ENCODE data around the gene SPIRE1. TPM values are rescaled to one million over a fixed set of nuclear protein-coding genes. Genes with fewer than 3 reads are reported as not detected.

SPIRE1 gene
- total RNA-seq, 2 experiments from 2014 or later, result 0.19 to 2.4 TPM

DNA sequence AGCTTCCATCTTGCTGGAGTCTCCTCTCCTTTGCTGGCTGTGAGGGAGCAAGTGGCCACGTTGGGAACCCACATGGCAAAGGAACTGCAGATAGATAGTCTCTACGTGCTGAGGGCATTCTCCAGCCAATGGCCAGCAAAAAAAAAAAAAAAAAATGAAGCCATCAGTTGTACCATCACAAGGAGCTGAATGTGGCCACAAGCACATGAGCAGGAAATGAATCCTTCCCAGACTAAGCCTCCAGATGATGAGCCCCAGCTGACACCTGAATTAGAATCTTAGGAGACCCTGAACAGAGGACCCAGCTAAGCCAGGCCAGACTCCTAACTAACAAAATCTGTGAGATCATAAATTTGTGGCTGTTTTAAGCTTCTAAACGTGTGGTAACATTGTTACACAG, 57.9 kb downstream of the SPIRE1 start:
- TF ChIP-seq, protein P1, sequence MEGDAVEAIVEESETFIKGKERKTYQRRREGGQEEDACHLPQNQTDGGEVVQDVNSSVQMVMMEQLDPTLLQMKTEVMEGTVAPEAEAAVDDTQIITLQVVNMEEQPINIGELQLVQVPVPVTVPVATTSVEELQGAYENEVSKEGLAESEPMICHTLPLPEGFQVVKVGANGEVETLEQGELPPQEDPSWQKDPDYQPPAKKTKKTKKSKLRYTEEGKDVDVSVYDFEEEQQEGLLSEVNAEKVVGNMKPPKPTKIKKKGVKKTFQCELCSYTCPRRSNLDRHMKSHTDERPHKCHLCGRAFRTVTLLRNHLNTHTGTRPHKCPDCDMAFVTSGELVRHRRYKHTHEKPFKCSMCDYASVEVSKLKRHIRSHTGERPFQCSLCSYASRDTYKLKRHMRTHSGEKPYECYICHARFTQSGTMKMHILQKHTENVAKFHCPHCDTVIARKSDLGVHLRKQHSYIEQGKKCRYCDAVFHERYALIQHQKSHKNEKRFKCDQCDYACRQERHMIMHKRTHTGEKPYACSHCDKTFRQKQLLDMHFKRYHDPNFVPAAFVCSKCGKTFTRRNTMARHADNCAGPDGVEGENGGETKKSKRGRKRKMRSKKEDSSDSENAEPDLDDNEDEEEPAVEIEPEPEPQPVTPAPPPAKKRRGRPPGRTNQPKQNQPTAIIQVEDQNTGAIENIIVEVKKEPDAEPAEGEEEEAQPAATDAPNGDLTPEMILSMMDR (conservative IDR thresholded peaks at IDR 0.05; ENCODE audit: low read length), result no peak
- TF ChIP-seq EZH2phosphoT487 (IDR thresholded peaks at IDR 0.05; ENCODE audit: borderline replicate concordance, low read depth, low read length), result no peak
- Histone ChIP-seq H3K4me1 (ENCODE audit: insufficient read depth, low read length, poor library complexity, severe bottlenecking) (no peaks in the 10 kb centered on the region), H2AFZ (ENCODE audit: low read length) (no peak overlapping the region), H3K4me3 (ENCODE audit: low read depth, low read length, poor library complexity, severe bottlenecking) (no peak overlapping the region), H3K9me3 (ENCODE audit: low read length) (no peaks in the 10 kb centered on the region), H3K4me2 (ENCODE audit: low read length) (no peak overlapping the region), H3K27ac (ENCODE audit: low read depth, low read length, poor library complexity, severe bottlenecking) (no peak overlapping the region), H3K79me2 (ENCODE audit: insufficient read depth, low read depth, low read length) (no peaks in the 10 kb centered on the region), H4K20me1 (ENCODE audit: insufficient read depth, low read length) (no peaks in the 10 kb centered on the region), H3K9me2 (ENCODE audit: insufficient read depth, low read length) (no peaks in the 10 kb centered on the region), H3K36me3 (ENCODE audit: insufficient read depth, low read length) (no peaks in the 10 kb centered on the region)
- BruUV-seq (replicated peaks), result no TSS peak
- intact Hi-C loops (cut with micrococcal nuclease; ENCODE audit: unreplicated experiment), result no loop called here
- no peak for DNase-seq (ENCODE audit: low spot score)
- ChIA-PET POLR2A (interaction anchor here (0.6 kb wide), 2 partner anchors 36 to 320 kb away, joined by 3 to 4 read pairs; no protein-coding TSS in a partner anchor), CTCF (ENCODE audit: unreplicated experiment) (interaction anchor here (0.6 kb wide), 1 partner anchor 300 kb away, joined by 4 read pairs; no protein-coding TSS in a partner anchor)

DNA sequence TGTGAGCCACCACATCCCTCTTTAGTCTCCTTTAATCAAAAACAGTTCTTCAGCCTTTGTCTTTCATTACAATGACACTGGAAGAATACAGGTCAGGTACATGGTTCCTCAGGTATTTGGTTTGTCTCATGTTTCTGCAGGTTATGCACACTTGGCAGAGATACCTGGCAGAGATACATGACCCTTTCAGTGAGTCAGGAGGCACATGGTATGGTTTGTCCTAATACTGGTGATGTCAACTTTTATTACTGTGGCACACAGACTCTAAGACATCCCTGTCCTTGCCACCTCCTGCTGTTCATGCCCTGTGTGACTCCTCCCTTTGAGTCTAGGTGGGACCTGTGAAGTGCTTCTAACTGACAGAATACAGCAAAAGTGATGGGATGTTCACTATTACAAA, 58.4 kb downstream of the SPIRE1 start:
- Histone ChIP-seq H3K4me3 (ENCODE audit: low read depth, low read length, poor library complexity, severe bottlenecking) (no peak overlapping the region), H3K27ac (ENCODE audit: low read depth, low read length, poor library complexity, severe bottlenecking) (no peak overlapping the region), H3K9me3 (ENCODE audit: low read length) (no peaks in the 10 kb centered on the region), H3K36me3 (ENCODE audit: insufficient read depth, low read length) (no peaks in the 10 kb centered on the region), H2AFZ (ENCODE audit: low read length) (no peak overlapping the region), H3K9me2 (ENCODE audit: insufficient read depth, low read length) (no peaks in the 10 kb centered on the region), H3K4me1 (ENCODE audit: insufficient read depth, low read length, poor library complexity, severe bottlenecking) (no peaks in the 10 kb centered on the region), H4K20me1 (ENCODE audit: insufficient read depth, low read length) (no peaks in the 10 kb centered on the region), H3K79me2 (ENCODE audit: insufficient read depth, low read depth, low read length) (no peaks in the 10 kb centered on the region), H3K4me2 (ENCODE audit: low read length) (no peak overlapping the region)
- intact Hi-C loops (cut with micrococcal nuclease; ENCODE audit: unreplicated experiment), result no loop called here
- BruUV-seq (replicated peaks), result no TSS peak
- DNase-seq (ENCODE audit: low spot score), result no peak
- TF ChIP-seq, protein P1 (conservative IDR thresholded peaks at IDR 0.05; ENCODE audit: low read length), result no peak
- TF ChIP-seq EZH2phosphoT487 (IDR thresholded peaks at IDR 0.05; ENCODE audit: borderline replicate concordance, low read depth, low read length), result no peak
- CTCF ChIA-PET (ENCODE audit: unreplicated experiment), result no interaction called here
- POLR2A ChIA-PET, result no interaction called here

DNA sequence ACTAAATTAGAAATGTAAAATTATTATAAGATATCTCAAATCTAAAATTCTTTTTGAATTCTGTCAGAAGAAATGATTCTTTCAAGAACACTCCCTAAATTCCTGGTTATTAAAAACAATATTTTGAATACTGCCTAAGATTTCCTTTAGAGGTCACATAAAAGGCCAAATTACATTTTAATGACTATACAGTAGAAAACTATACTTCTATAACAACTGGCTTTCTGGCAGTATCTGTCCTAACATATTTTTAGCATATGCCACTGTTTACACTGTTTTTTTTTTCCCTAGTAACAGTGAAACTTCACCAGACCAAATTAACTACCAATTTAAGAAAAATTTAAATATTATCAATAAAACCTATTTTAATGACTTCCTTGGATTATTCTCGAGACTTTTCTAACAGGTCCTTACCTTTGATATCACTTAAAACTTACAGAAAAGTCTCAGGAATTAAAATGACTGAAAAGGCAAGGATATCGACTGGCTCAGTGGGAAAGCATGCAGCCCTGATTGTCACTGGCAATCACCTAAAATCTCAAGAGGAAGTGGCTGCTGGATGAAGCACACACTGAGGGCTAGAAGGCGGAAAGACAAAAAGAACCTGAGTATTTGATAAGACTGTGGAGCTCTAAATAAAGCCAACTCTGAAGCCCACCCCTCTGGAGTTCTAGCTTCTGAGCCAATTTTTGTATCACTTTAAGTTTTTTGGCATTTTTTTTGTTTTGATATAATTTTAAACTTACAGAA, 59.6 kb downstream of the SPIRE1 start:
- no peaks in the 10 kb centered on the region for H3K36me3 ChIP-seq (ENCODE audit: insufficient read depth, low read length)
- BruUV-seq (replicated peaks), result no TSS peak
- intact Hi-C loops (cut with micrococcal nuclease; ENCODE audit: unreplicated experiment), result no loop called here
- H3K4me3 ChIP-seq (ENCODE audit: low read depth, low read length, poor library complexity, severe bottlenecking), result no peak overlapping the region
- no peaks in the 10 kb centered on the region for H3K79me2 ChIP-seq (ENCODE audit: insufficient read depth, low read depth, low read length)
- no peak for DNase-seq (ENCODE audit: low spot score)
- no peak overlapping the region for H3K27ac ChIP-seq (ENCODE audit: low read depth, low read length, poor library complexity, severe bottlenecking)
- ChIA-PET POLR2A (interaction anchor here (0.6 kb wide), 1 partner anchor 73 kb away, joined by 3 read pairs; no protein-coding TSS in a partner anchor), CTCF (ENCODE audit: unreplicated experiment) (interaction anchor here (0.6 kb wide), 1 partner anchor 19 kb away, joined by 3 read pairs; no protein-coding TSS in a partner anchor)
- H3K4me2 ChIP-seq (ENCODE audit: low read length), result no peak overlapping the region
- H3K9me3 ChIP-seq (ENCODE audit: low read length), result no peaks in the 10 kb centered on the region
- no peak overlapping the region for H2AFZ ChIP-seq (ENCODE audit: low read length)
- H3K4me1 ChIP-seq (ENCODE audit: insufficient read depth, low read length, poor library complexity, severe bottlenecking), result no peaks in the 10 kb centered on the region
- no peaks in the 10 kb centered on the region for H4K20me1 ChIP-seq (ENCODE audit: insufficient read depth, low read length)
- H3K9me2 ChIP-seq (ENCODE audit: insufficient read depth, low read length), result no peaks in the 10 kb centered on the region
- TF ChIP-seq EZH2phosphoT487 (IDR thresholded peaks at IDR 0.05; ENCODE audit: borderline replicate concordance, low read depth, low read length), result no peak
- TF ChIP-seq, protein P1 (conservative IDR thresholded peaks at IDR 0.05; ENCODE audit: low read length), result no peak
